Measurements from ENCODE around the gene GRK6. TPM values are rescaled to one million over a fixed set of nuclear protein-coding genes. Genes with fewer than 3 reads are reported as not detected.

GRK6 gene
- polyA plus RNA-seq, 1 donor from 2014 or later: 22.6 TPM

DNA sequence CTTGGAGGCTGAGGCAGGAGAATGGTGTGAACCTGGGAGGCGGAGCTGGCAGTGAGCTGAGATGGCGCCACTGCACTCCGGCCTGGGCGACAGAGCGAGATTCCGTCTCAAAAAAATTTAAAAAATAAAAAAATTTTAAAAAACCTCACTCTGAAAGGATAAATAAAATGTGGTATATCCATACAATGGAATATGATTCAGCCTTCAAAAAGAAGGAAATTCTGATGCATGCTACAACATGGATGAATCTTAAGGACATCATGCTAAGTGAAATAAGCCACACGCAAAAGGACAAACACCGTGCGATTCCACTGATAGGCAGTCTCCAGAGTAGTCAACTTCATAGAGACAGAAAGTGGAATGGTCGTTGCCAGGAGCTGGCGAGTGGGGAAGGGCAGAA lies 38.6 kb downstream of the GRK6 start:
- Histone ChIP-seq H3K9me3 (ENCODE audit: low read length) (no peaks in the 10 kb centered on the region), H3K4me3 (ENCODE audit: low read length) (no peak overlapping the region), H3K79me2 (replicated peaks; ENCODE audit: insufficient read depth, low read length) (peaks cover 49% of the 10 kb centered on the region), H3K27me3 (ENCODE audit: insufficient read depth, low read depth, low read length) (no peaks in the 10 kb centered on the region), H2AFZ (ENCODE audit: low read depth, low read length) (no peak overlapping the region), H4K20me1 (ENCODE audit: insufficient read depth) (peaks cover 28% of the 10 kb centered on the region), H3K27ac (ENCODE audit: low read length) (no peak overlapping the region), H3F3A (ENCODE audit: insufficient read depth, low read length, poor library complexity, severe bottlenecking) (peaks cover 1% of the 10 kb centered on the region), H3K4me2 (ENCODE audit: low read length) (no peak overlapping the region), H3K36me3 (ENCODE audit: insufficient read depth, low read length) (peaks cover 14% of the 10 kb centered on the region), H3K9me2 (ENCODE audit: insufficient read depth, low read length) (no peaks in the 10 kb centered on the region), H3K9ac (ENCODE audit: low read length) (no peak overlapping the region)
- TF ChIP-seq POLR2AphosphoS5 (IDR thresholded peaks at IDR 0.05) (no peak), RAD21 (conservative IDR thresholded peaks at IDR 0.05) (no peak)

DNA sequence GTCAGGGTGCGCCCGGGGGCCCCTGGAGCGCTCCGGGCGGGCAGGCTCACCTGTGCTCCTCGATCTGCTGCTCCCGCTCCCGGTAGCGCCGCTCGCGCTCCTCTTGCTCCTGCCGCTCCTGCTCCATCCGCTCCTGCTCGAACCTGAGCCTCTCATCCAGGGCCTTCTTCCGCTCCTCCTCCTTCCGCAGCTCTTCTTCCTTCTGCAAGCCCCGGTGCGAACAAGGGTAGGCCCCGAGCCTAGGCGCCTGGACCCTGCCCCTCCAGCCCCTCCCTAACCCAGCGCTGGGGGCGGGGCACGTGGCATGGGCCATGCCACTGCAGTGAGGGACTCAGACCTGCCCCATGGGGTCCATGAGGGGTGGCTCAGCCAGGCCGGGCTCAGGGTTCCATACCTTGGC lies 40.4 kb downstream of the GRK6 start:
- Histone ChIP-seq H2AFZ (ENCODE audit: low read depth, low read length) (no peak overlapping the region), H3F3A (ENCODE audit: insufficient read depth, low read length, poor library complexity, severe bottlenecking) (peaks cover 4% of the 10 kb centered on the region), H3K9me2 (ENCODE audit: insufficient read depth, low read length) (no peaks in the 10 kb centered on the region), H3K4me3 (ENCODE audit: low read length) (no peak overlapping the region), H3K36me3 (ENCODE audit: insufficient read depth, low read length) (peaks cover 14% of the 10 kb centered on the region), H3K9me3 (ENCODE audit: low read length) (no peaks in the 10 kb centered on the region), H3K27ac (ENCODE audit: low read length) (no peak overlapping the region), H3K9ac (ENCODE audit: low read length) (no peak overlapping the region), H3K79me2 (replicated peaks; ENCODE audit: insufficient read depth, low read length) (peaks cover 68% of the 10 kb centered on the region), H4K20me1 (ENCODE audit: insufficient read depth) (peaks cover 37% of the 10 kb centered on the region), H3K4me2 (ENCODE audit: low read length) (no peak overlapping the region), H3K27me3 (ENCODE audit: insufficient read depth, low read depth, low read length) (no peaks in the 10 kb centered on the region)
- TF ChIP-seq EZH2 (IDR thresholded peaks at IDR 0.05; ENCODE audit: borderline replicate concordance, insufficient read depth, low read length, poor library complexity, severe bottlenecking): no peak
- TF ChIP-seq MXI1 (conservative IDR thresholded peaks at IDR 0.05; ENCODE audit: poor library complexity, severe bottlenecking): no peak
- no peak for TF ChIP-seq EP300 (conservative IDR thresholded peaks at IDR 0.05; ENCODE audit: poor library complexity, severe bottlenecking)
- TF ChIP-seq POLR2AphosphoS5 (IDR thresholded peaks at IDR 0.05): peak; percentile 24

DNA sequence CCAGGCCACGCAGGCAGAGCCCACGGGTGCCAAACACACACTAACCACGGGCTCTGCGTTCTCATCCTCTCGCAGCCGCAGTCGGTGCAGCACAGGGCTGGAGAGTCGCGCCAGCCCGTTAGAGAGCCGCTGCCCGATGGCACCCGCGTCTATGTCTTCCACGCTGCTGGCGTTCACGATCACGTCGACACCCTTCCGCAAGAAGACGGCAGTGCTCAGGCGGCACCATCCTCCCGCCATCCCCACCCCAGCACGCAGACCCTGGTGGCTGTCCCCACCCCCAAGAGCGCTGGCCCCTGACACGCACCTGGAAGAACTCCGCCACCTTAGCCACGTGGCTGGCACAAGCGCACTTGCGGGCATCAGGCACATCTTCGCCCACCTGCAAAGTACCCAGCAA lies 41.0 kb downstream of the GRK6 start:
- Histone ChIP-seq H3F3A (ENCODE audit: insufficient read depth, low read length, poor library complexity, severe bottlenecking) (peaks cover 4% of the 10 kb centered on the region), H3K9me3 (ENCODE audit: low read length) (no peaks in the 10 kb centered on the region), H3K4me3 (ENCODE audit: low read length) (no peak overlapping the region), H2AFZ (ENCODE audit: low read depth, low read length) (no peak overlapping the region), H3K27ac (ENCODE audit: low read length) (no peak overlapping the region), H3K27me3 (ENCODE audit: insufficient read depth, low read depth, low read length) (no peaks in the 10 kb centered on the region), H3K9ac (ENCODE audit: low read length) (no peak overlapping the region), H3K79me2 (replicated peaks; ENCODE audit: insufficient read depth, low read length) (peaks cover 70% of the 10 kb centered on the region), H4K20me1 (ENCODE audit: insufficient read depth) (peaks cover 40% of the 10 kb centered on the region), H3K36me3 (ENCODE audit: insufficient read depth, low read length) (peaks cover 14% of the 10 kb centered on the region), H3K9me2 (ENCODE audit: insufficient read depth, low read length) (no peaks in the 10 kb centered on the region), H3K4me2 (ENCODE audit: low read length) (no peak overlapping the region)
- TF ChIP-seq POLR2AphosphoS5 (IDR thresholded peaks at IDR 0.05): no peak
- TF ChIP-seq TAF1 (IDR thresholded peaks at IDR 0.05; ENCODE audit: low read depth): no peak
- TF ChIP-seq RAD21 (conservative IDR thresholded peaks at IDR 0.05): no peak
- no peak for TF ChIP-seq MXI1 (conservative IDR thresholded peaks at IDR 0.05; ENCODE audit: poor library complexity, severe bottlenecking)
- TF ChIP-seq EZH2 (IDR thresholded peaks at IDR 0.05; ENCODE audit: borderline replicate concordance, insufficient read depth, low read length, poor library complexity, severe bottlenecking): no peak

DNA sequence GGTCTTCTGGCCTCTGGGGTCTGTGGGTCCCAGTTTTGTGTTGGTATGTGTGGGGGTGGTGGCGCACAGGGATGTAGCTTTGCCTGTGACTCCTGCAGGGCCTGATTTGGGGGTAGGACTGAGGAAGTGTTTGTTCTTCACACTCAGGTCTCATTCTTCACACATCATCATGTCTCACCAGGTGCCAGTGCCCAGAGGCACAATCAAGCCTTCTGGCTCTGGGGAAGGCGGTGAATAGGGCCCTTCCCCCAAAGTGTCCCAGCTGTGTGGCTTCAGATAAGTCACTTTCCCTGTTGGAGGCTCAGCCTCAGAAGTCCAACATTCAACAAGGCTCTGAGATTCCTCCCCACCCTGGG lies 41.8 kb downstream of the GRK6 start:
- H2AFZ ChIP-seq (ENCODE audit: low read depth, low read length): no peak overlapping the region
- H3K9ac ChIP-seq (ENCODE audit: low read length): peak overlapping the region; percentile 98

More for the DNA sequence above, 41.8 kb downstream of the GRK6 start:
- TF ChIP-seq RAD21 (conservative IDR thresholded peaks at IDR 0.05) (no peak), EP300 (conservative IDR thresholded peaks at IDR 0.05; ENCODE audit: poor library complexity, severe bottlenecking) (no peak), SMC3 (conservative IDR thresholded peaks at IDR 0.05; ENCODE audit: poor library complexity) (no peak), EZH2 (IDR thresholded peaks at IDR 0.05; ENCODE audit: borderline replicate concordance, insufficient read depth, low read length, poor library complexity, severe bottlenecking) (no peak), MXI1 (conservative IDR thresholded peaks at IDR 0.05; ENCODE audit: poor library complexity, severe bottlenecking) (no peak), POLR2AphosphoS5 (IDR thresholded peaks at IDR 0.05) (no peak)
- TF ChIP-seq, protein P1, sequence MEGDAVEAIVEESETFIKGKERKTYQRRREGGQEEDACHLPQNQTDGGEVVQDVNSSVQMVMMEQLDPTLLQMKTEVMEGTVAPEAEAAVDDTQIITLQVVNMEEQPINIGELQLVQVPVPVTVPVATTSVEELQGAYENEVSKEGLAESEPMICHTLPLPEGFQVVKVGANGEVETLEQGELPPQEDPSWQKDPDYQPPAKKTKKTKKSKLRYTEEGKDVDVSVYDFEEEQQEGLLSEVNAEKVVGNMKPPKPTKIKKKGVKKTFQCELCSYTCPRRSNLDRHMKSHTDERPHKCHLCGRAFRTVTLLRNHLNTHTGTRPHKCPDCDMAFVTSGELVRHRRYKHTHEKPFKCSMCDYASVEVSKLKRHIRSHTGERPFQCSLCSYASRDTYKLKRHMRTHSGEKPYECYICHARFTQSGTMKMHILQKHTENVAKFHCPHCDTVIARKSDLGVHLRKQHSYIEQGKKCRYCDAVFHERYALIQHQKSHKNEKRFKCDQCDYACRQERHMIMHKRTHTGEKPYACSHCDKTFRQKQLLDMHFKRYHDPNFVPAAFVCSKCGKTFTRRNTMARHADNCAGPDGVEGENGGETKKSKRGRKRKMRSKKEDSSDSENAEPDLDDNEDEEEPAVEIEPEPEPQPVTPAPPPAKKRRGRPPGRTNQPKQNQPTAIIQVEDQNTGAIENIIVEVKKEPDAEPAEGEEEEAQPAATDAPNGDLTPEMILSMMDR (IDR thresholded peaks at IDR 0.05; ENCODE audit: poor library complexity, severe bottlenecking): no peak
- TF ChIP-seq, protein P2, sequence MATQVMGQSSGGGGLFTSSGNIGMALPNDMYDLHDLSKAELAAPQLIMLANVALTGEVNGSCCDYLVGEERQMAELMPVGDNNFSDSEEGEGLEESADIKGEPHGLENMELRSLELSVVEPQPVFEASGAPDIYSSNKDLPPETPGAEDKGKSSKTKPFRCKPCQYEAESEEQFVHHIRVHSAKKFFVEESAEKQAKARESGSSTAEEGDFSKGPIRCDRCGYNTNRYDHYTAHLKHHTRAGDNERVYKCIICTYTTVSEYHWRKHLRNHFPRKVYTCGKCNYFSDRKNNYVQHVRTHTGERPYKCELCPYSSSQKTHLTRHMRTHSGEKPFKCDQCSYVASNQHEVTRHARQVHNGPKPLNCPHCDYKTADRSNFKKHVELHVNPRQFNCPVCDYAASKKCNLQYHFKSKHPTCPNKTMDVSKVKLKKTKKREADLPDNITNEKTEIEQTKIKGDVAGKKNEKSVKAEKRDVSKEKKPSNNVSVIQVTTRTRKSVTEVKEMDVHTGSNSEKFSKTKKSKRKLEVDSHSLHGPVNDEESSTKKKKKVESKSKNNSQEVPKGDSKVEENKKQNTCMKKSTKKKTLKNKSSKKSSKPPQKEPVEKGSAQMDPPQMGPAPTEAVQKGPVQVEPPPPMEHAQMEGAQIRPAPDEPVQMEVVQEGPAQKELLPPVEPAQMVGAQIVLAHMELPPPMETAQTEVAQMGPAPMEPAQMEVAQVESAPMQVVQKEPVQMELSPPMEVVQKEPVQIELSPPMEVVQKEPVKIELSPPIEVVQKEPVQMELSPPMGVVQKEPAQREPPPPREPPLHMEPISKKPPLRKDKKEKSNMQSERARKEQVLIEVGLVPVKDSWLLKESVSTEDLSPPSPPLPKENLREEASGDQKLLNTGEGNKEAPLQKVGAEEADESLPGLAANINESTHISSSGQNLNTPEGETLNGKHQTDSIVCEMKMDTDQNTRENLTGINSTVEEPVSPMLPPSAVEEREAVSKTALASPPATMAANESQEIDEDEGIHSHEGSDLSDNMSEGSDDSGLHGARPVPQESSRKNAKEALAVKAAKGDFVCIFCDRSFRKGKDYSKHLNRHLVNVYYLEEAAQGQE (IDR thresholded peaks at IDR 0.05; ENCODE audit: borderline replicate concordance): no peak
- Histone ChIP-seq H3K4me2 (ENCODE audit: low read length) (no peak overlapping the region), H3K36me3 (ENCODE audit: insufficient read depth, low read length) (peaks cover 14% of the 10 kb centered on the region), H3K9me3 (ENCODE audit: low read length) (no peaks in the 10 kb centered on the region), H3K4me3 (ENCODE audit: low read length) (peak overlapping the region; percentile 98), H3K27me3 (ENCODE audit: insufficient read depth, low read depth, low read length) (no peaks in the 10 kb centered on the region), H3K9me2 (ENCODE audit: insufficient read depth, low read length) (no peaks in the 10 kb centered on the region), H3K79me2 (replicated peaks; ENCODE audit: insufficient read depth, low read length) (peaks cover 73% of the 10 kb centered on the region), H3K27ac (ENCODE audit: low read length) (peak overlapping the region; percentile 92), H3F3A (ENCODE audit: insufficient read depth, low read length, poor library complexity, severe bottlenecking) (peaks cover 4% of the 10 kb centered on the region), H4K20me1 (ENCODE audit: insufficient read depth) (peaks cover 39% of the 10 kb centered on the region)

All from neural cell (in vitro differentiated cells).